H1 (cell line): ENCODE data around the gene ADAMTS15. TPM values are rescaled to one million over a fixed set of nuclear protein-coding genes. Genes with fewer than 3 reads are reported as not detected.
A peak's percentile ranks its signal among the peaks of the same experiment; 100 is the strongest.

Experiments used
- ATF2 ChIP-seq: IDR thresholded peaks from 2 replicates; pipeline ENCODE4 v1.6.1; 2012; ENCODE audit warnings: low read length, inconsistent platforms
- CBX5 ChIP-seq: fragments of 300-800, 300-1000 bp; sonication (generic); IDR thresholded peaks from 2 replicates; pipeline ENCODE4 v1.7.1; 2016; ENCODE audit warnings: antibody characterized with exemption, low read length, low read depth
- CBX8 ChIP-seq: fragments of 300-800, 300-1000 bp; sonication (generic); IDR thresholded peaks from 2 replicates; pipeline ENCODE4 v1.7.1; 2016; ENCODE audit warnings: low read depth, low read length, borderline replicate concordance
- CHD7 ChIP-seq: fragments of 300-600 bp; sonication (generic); IDR thresholded peaks from 2 replicates; pipeline ENCODE4 v1.7.1; 2012; ENCODE audit warnings: low read length, moderate library complexity, mild to moderate bottlenecking, inconsistent platforms; ENCODE audit not compliant: insufficient replicate concordance
- CREB1 ChIP-seq: IDR thresholded peaks from 2 replicates; pipeline ENCODE4 v1.6.1; 2012; ENCODE audit warnings: inconsistent platforms
- EGR1 ChIP-seq: IDR thresholded peaks from 2 replicates; pipeline ENCODE4 v1.6.1; 2011; ENCODE audit warnings: low read depth, low read length, borderline replicate concordance
- EP300 ChIP-seq, 2 experiments: IDR thresholded peaks; 1 replicate in 1 of 2; 2 replicates in 1 of 2; pipeline ENCODE4 v1.6.1; 2011 to 2012; ENCODE audit warnings: low read depth in 2 of 2, low read length in 2 of 2, mild to moderate bottlenecking in 2 of 2, borderline replicate concordance in 1 of 2, inconsistent platforms in 1 of 2, moderate library complexity in 1 of 2
- MAFK ChIP-seq: IDR thresholded peaks from 2 replicates; pipeline ENCODE4 v1.6.1; 2012; ENCODE audit warnings: low read depth, mild to moderate bottlenecking, improper control_type of control experiment, low read length
- RAD21 ChIP-seq, 2 experiments: IDR thresholded peaks in 1 of 2; conservative IDR thresholded peaks in 1 of 2; 2 replicates each; pipeline ENCODE4 v1.6.1; 2011; ENCODE audit warnings: low read depth in 2 of 2, low read length in 2 of 2, improper control_type of control experiment in 1 of 2, inconsistent platforms in 1 of 2, mild to moderate bottlenecking in 1 of 2, moderate library complexity in 1 of 2
- polyA plus RNA-seq, 7 experiments: library from polyadenylated mRNA; depleted of rRNA in 3 of 7; stranded (reverse) in 5 of 7; unstranded in 2 of 7; fragments of >200 nt in 5 of 7; fragments of 200-250 nt in 2 of 7; gene quantifications; 1 replicate in 5 of 7; 2 replicates in 1 of 7; 4 replicates in 1 of 7; pipeline versions ENCODE4 v1.2.1 to v1.2.3, GENCODE V29; 2011 to 2013; ENCODE audit warnings: missing spikeins in 2 of 7, mixed read lengths in 2 of 7
- total RNA-seq: library from RNA; stranded (reverse); fragmentation: NEBNext Ultra II Directional; extraction: Animal tissue kit (Norgen Biotek cat#: 25700); gene quantifications from 2 replicates; pipeline ENCODE4 v1.2.1, GENCODE V29; 2021

Gene ADAMTS15
- total and polyA plus RNA-seq, 2 of the 8 experiments (the other 6 are each of a cell fraction or from before 2014, with no cell fraction given) = 1.7 to 4.7 TPM

GRCh38 chr11:130431331-130431773 is 17.1 kb upstream of the ADAMTS15 start (continued):
- TF ChIP-seq CHD7 (no peak), MAFK (no peak), CBX5 (no peak), CBX8 (no peak), RAD21 (IDR thresholded peaks at IDR 0.05 in 1 of 2, conservative IDR thresholded peaks at IDR 0.05 in 1 of 2; ENCODE audit: low read depth in 2 of 2, low read length in 2 of 2) (peak; percentile 93 to 94), EGR1 (0 out of 2 replicates have a peak, but pooled peaks have one; percentile 38), CREB1 (no peak), ATF2 (no peak), EP300 (IDR thresholded peaks at IDR 0.05; ENCODE audit: borderline replicate concordance in 1 of 2, low read depth in 2 of 2, low read length in 2 of 2) (0 out of 3 replicates have a peak, but pooled peaks of 1 of the 2 experiments have one; percentile 21)
